Lung (tissue), 10 donors: Measurements from ENCODE around the gene TMEM191C. TPM values are rescaled to one million over a fixed set of nuclear protein-coding genes. Genes with fewer than 3 reads are reported as not detected.
"Not testable (repeated sequence)": the region's sequence is repeated elsewhere in the genome, so short reads cannot be mapped to it uniquely, and the experiment has no call there.

ENCODE experiments used
- ATAC-seq: fragments of 200-7000 bp; cut with Tn5 transposase; one replicate; pipeline ENCODE4 v1.9.1; 2020; ENCODE audit warnings: moderate number of reproducible peaks; ENCODE audit not compliant: insufficient read depth, low FRiP score
- DNase-seq, 3 donors: peaks; one replicate each; pipeline ENCODE4 v3.0.0-alpha.2; 2013 to 2017
- H3K27ac ChIP-seq, 2 donors: one replicate each; pipeline ENCODE4 v1.5.1; 2013; ENCODE audit warnings: mild to moderate bottlenecking in 2 of 2, moderate library complexity in 2 of 2, control low read depth in 1 of 2, inconsistent platforms in 1 of 2, low read depth in 1 of 2, low read length in 1 of 2
- H3K27me3 ChIP-seq, 3 donors: one replicate each; pipeline ENCODE4 v1.5.1; 2013; ENCODE audit warnings: low read length in 2 of 3; ENCODE audit not compliant: control insufficient read depth in 3 of 3, insufficient read depth in 3 of 3
- H3K36me3 ChIP-seq, 4 donors: one replicate each; pipeline ENCODE4 v1.5.1; 2013; ENCODE audit warnings: low read length in 4 of 4, mild to moderate bottlenecking in 1 of 4, moderate library complexity in 1 of 4; ENCODE audit not compliant: control insufficient read depth in 4 of 4, insufficient read depth in 4 of 4
- H3K4me1 ChIP-seq, 5 donors: one replicate each; pipeline ENCODE4 v1.5.1; 2013; ENCODE audit warnings: low read length in 5 of 5, mild to moderate bottlenecking in 2 of 5, moderate library complexity in 1 of 5; ENCODE audit not compliant: control insufficient read depth in 5 of 5, insufficient read depth in 5 of 5
- H3K4me3 ChIP-seq: one replicate; pipeline ENCODE4 v1.5.1; 2013; ENCODE audit warnings: mild to moderate bottlenecking, control low read depth, moderate library complexity
- H3K9ac ChIP-seq, 2 donors: one replicate each; pipeline ENCODE4 v1.5.1; 2013; ENCODE audit warnings: low read length in 2 of 2, control low read depth in 1 of 2; ENCODE audit not compliant: insufficient read depth in 1 of 2
- H3K9me3 ChIP-seq, 4 donors: one replicate each; pipeline ENCODE4 v1.5.1; 2013; ENCODE audit warnings: low read length in 3 of 4, mild to moderate bottlenecking in 1 of 4, moderate library complexity in 1 of 4; ENCODE audit not compliant: control insufficient read depth in 4 of 4, insufficient read depth in 3 of 4
- WGBS, 2 donors: extraction: QIAGEN DNeasy Blood & Tissue Kit; methylation state at CpG; one replicate each; pipeline ENCODE4 v1.1.7; 2013; 5-methylcytosine and 5-hydroxymethylcytosine counted together
- polyA plus RNA-seq, 2 donors: library from polyadenylated mRNA; stranded (reverse); fragments of 200-250 nt; gene quantifications; one replicate each; pipeline ENCODE4 v1.2.1, GENCODE V29; 2013
- total RNA-seq, 2 donors: library from RNA; depleted of rRNA in 1 of 2; stranded (reverse); fragments of >200 nt in 1 of 2; gene quantifications; one replicate each; pipeline ENCODE4 v1.2.1, GENCODE V29; 2014 to 2021
- donor health status: Bipolar disorder and iron deficiency.
- donor health status: healthy.
- donor health status: DM: yes; HTN: yes; CAD: no.

The TMEM191C gene
- total and polyA plus RNA-seq, 4 donors = 0.31 to 4.7 (median 2.0) TPM

- not testable (repeated sequence) for H3K9me3 ChIP-seq, DNase-seq, H3K9ac ChIP-seq, H3K36me3 ChIP-seq, H3K27ac ChIP-seq, H3K4me3 ChIP-seq, H3K4me1 ChIP-seq, H3K27me3 ChIP-seq
- peak; percentile 68 for ATAC-seq
- 45 to 100% methylated on average over 1 to 4 of the region's 12 CpGs for WGBS, 2 donors
Observed at GRCh38 chr22:21435998-21436810, 31.0 kb upstream of the TMEM191C start.

GRCh38 chr22:21438013-21438412 is 29.2 kb upstream of the TMEM191C start:
- H3K4me3 ChIP-seq, H3K4me1 ChIP-seq, ATAC-seq, DNase-seq, H3K27me3 ChIP-seq, H3K9me3 ChIP-seq, H3K27ac ChIP-seq, H3K36me3 ChIP-seq, H3K9ac ChIP-seq: not testable (repeated sequence)
- WGBS, 2 donors = 84 to 90% methylated on average over 4 of the region's 6 CpGs

- not testable (repeated sequence) for DNase-seq, ATAC-seq, H3K27me3 ChIP-seq, H3K4me3 ChIP-seq, H3K9ac ChIP-seq, H3K27ac ChIP-seq, H3K9me3 ChIP-seq, H3K4me1 ChIP-seq
- peaks cover 0 to 12% (median 0%) of the 10 kb centered on the region in 4 donors for H3K36me3 ChIP-seq
- WGBS, 2 donors = no CpG with 5 or more reads among the region's 10 CpGs
Observed at GRCh38 chr22:21440018-21440636, 27.1 kb upstream of the TMEM191C start.

GRCh38 chr22:21440676-21441075 is 26.5 kb upstream of the TMEM191C start:
- H3K27me3 ChIP-seq, H3K27ac ChIP-seq, H3K4me1 ChIP-seq, DNase-seq, H3K9ac ChIP-seq, H3K4me3 ChIP-seq, H3K9me3 ChIP-seq: not testable (repeated sequence)
- H3K36me3 ChIP-seq = peaks cover 0 to 17% (median 0%) of the 10 kb centered on the region in 4 donors
- ATAC-seq = peak; percentile 44
- no CpG with 5 or more reads among the region's 16 CpGs for WGBS, 2 donors

GRCh38 chr22:21441170-21441569 is 26.0 kb upstream of the TMEM191C start:
- H3K36me3 ChIP-seq = peaks cover 0 to 22% (median 1%) of the 10 kb centered on the region in 4 donors
- H3K9ac ChIP-seq, H3K27ac ChIP-seq, H3K4me1 ChIP-seq, H3K9me3 ChIP-seq, H3K4me3 ChIP-seq, ATAC-seq, H3K27me3 ChIP-seq, DNase-seq: not testable (repeated sequence)
- WGBS, 2 donors = 97% methylated on average over 2 to 4 of the region's 6 CpGs

GRCh38 chr22:21442123-21442522 is 25.1 kb upstream of the TMEM191C start:
- H3K4me3 ChIP-seq, H3K9me3 ChIP-seq, ATAC-seq, H3K27me3 ChIP-seq, DNase-seq, H3K4me1 ChIP-seq, H3K9ac ChIP-seq, H3K27ac ChIP-seq: not testable (repeated sequence)
- no CpG with 5 or more reads among the region's 9 CpGs for WGBS, 2 donors
- peaks cover 0 to 30% (median 1%) of the 10 kb centered on the region in 4 donors for H3K36me3 ChIP-seq

GRCh38 chr22:21442646-21443045 is 24.5 kb upstream of the TMEM191C start:
- H3K4me1 ChIP-seq, H3K27ac ChIP-seq, H3K9me3 ChIP-seq, H3K9ac ChIP-seq, ATAC-seq, H3K4me3 ChIP-seq, DNase-seq, H3K27me3 ChIP-seq: not testable (repeated sequence)
- peaks cover 0 to 30% (median 1%) of the 10 kb centered on the region in 4 donors for H3K36me3 ChIP-seq
- WGBS, 2 donors = 81% methylated on average over 4 of the region's 15 CpGs; no CpG with 5 or more reads in 1 of the 2 donors
